H1 (cell line): ENCODE data around the gene FAM83C. TPM values are rescaled to one million over a fixed set of nuclear protein-coding genes. Genes with fewer than 3 reads are reported as not detected.

Source experiments
- CTCF ChIA-PET: fragments of 300-600 bp; sonication (Branson Sonifier 250); formaldehyde crosslinking; loops from one replicate; lab custom pipeline; 2021; ENCODE audit not compliant: partially characterized antibody; lab: Charles Lee
- POLR2A ChIA-PET: fragments of 300-600 bp; sonication (Branson Sonifier 250); formaldehyde crosslinking; loops from one replicate; lab custom pipeline; 2021; ENCODE audit warnings: inconsistent platforms; ENCODE audit not compliant: partially characterized antibody; lab: Charles Lee
- DNase-seq, 2 experiments: peaks; one replicate each; pipeline versions ENCODE4 v3.0.0 to v3.0.0-alpha.2; 2010 to 2022; ENCODE audit warnings: low spot score in 2 of 2, low read depth in 1 of 2, mixed read lengths in 1 of 2
- FAIRE-seq: peaks from 2 replicates; lab custom pipeline; 2011; peaks lifted over from hg19 to GRCh38; lab: Jason Lieb, UNC
- H2AFZ ChIP-seq: 2 replicates; pipeline ENCODE4 v1.8.1; 2012; ENCODE audit warnings: low read length, inconsistent platforms
- H2AK5ac ChIP-seq: 2 replicates; pipeline ENCODE4 v1.6.1; 2013; ENCODE audit warnings: low read depth, low read length
- H2BK120ac ChIP-seq: replicated peaks from 2 replicates; pipeline ENCODE3; 2013; ENCODE audit warnings: low read depth, low read length, inconsistent platforms
- H2BK12ac ChIP-seq: 2 replicates; pipeline ENCODE4 v1.6.1; 2013; ENCODE audit warnings: low read depth, low read length
- H2BK15ac ChIP-seq: 2 replicates; pipeline ENCODE4 v1.6.1; 2013; ENCODE audit warnings: low read length
- H2BK20ac ChIP-seq: 2 replicates; pipeline ENCODE4 v1.6.1; 2013; ENCODE audit warnings: low read length
- H2BK5ac ChIP-seq: 2 replicates; pipeline ENCODE4 v1.6.1; 2013; ENCODE audit warnings: low read depth, low read length
- H3K14ac ChIP-seq: 2 replicates; pipeline ENCODE4 v1.6.1; 2013; ENCODE audit warnings: inconsistent platforms; ENCODE audit not compliant: insufficient read length
- H3K18ac ChIP-seq: 2 replicates; pipeline ENCODE4 v1.6.1; 2013; ENCODE audit warnings: low read length; ENCODE audit errors: extremely low read depth
- H3K23ac ChIP-seq: 2 replicates; pipeline ENCODE4 v1.6.1; 2013; ENCODE audit warnings: inconsistent platforms; ENCODE audit not compliant: insufficient read length
- H3K23me2 ChIP-seq: 2 replicates; pipeline ENCODE4 v1.6.1; 2013; ENCODE audit warnings: low read depth, low read length
- H3K27ac ChIP-seq: 2 replicates; pipeline ENCODE4 v1.6.1; 2011; ENCODE audit warnings: low read depth, low read length, inconsistent platforms
- H3K27me3 ChIP-seq, 4 experiments: replicated peaks in 1 of 4; 1 replicate in 1 of 4; 2 replicates in 3 of 4; pipeline versions ENCODE4 v1.6.1 to v1.8.1; 2011 to 2013; ENCODE audit warnings: low read length in 3 of 4, mild to moderate bottlenecking in 3 of 4, inconsistent platforms in 2 of 4, mixed read lengths in 2 of 4, moderate library complexity in 1 of 4; ENCODE audit not compliant: control insufficient read depth in 3 of 4, insufficient read depth in 3 of 4; ENCODE audit errors: extremely low read depth in 1 of 4
- H3K36me3 ChIP-seq, 4 experiments: 2 replicates each; pipeline versions ENCODE4 v1.6.1 to v1.8.1; 2011 to 2013; ENCODE audit warnings: mild to moderate bottlenecking in 4 of 4, low read length in 3 of 4, moderate library complexity in 2 of 4, control low read depth in 1 of 4, inconsistent platforms in 1 of 4; ENCODE audit not compliant: insufficient read depth in 4 of 4, control insufficient read depth in 2 of 4
- H3K4ac ChIP-seq: replicated peaks from 2 replicates; pipeline ENCODE3; 2013; ENCODE audit warnings: low read length, low read depth, mixed read lengths, inconsistent platforms; ENCODE audit not compliant: insufficient read length
- H3K4me1 ChIP-seq, 4 experiments: replicated peaks in 1 of 4; 1 replicate in 1 of 4; 2 replicates in 3 of 4; pipeline versions ENCODE4 v1.6.1 to v1.8.1; 2011 to 2013; ENCODE audit warnings: low read length in 3 of 4, inconsistent platforms in 2 of 4, mixed read lengths in 1 of 4; ENCODE audit not compliant: insufficient read depth in 4 of 4, control insufficient read depth in 3 of 4
- H3K4me2 ChIP-seq, 2 experiments: 2 replicates each; pipeline versions ENCODE4 v1.6.1 to v1.8.1; 2011 to 2013; ENCODE audit warnings: low read depth in 2 of 2, low read length in 2 of 2, control low read depth in 1 of 2, inconsistent platforms in 1 of 2, mild to moderate bottlenecking in 1 of 2; ENCODE audit not compliant: insufficient read depth in 1 of 2
- H3K4me3 ChIP-seq, 4 experiments: fragments of 200-600, 300-600 bp in 1 of 4; sonication (generic), shearing (Covaris generic), sonication (Bioruptor Twin) in 1 of 4; 2 replicates each; pipeline versions ENCODE4 v1.5.1 to v1.8.1; 2011 to 2016; ENCODE audit warnings: low read length in 4 of 4, low read depth in 3 of 4, control low read depth in 2 of 4, inconsistent platforms in 2 of 4, mild to moderate bottlenecking in 2 of 4, mixed read lengths in 1 of 4, moderate library complexity in 1 of 4; ENCODE audit not compliant: insufficient read depth in 2 of 4; ENCODE audit errors: extremely low read depth in 1 of 4
- H3K56ac ChIP-seq: replicated peaks from 2 replicates; pipeline ENCODE3; 2013; ENCODE audit warnings: low read depth, mild to moderate bottlenecking, mixed read lengths, low read length, inconsistent platforms; ENCODE audit not compliant: insufficient read length
- H3K79me1 ChIP-seq: 2 replicates; pipeline ENCODE4 v1.6.1; 2013; ENCODE audit warnings: low read depth, low read length, control low read depth
- H3K79me2 ChIP-seq, 2 experiments: 2 replicates each; pipeline versions ENCODE4 v1.6.1 to v1.8.1; 2012 to 2013; ENCODE audit warnings: low read length in 2 of 2, mild to moderate bottlenecking in 2 of 2, inconsistent platforms in 1 of 2; ENCODE audit not compliant: insufficient read depth in 2 of 2, control insufficient read depth in 1 of 2
- H3K9ac ChIP-seq, 4 experiments: replicated peaks in 1 of 4; 1 replicate in 1 of 4; 2 replicates in 3 of 4; pipeline versions ENCODE4 v1.6.1 to v1.8.1; 2011 to 2013; ENCODE audit warnings: low read depth in 3 of 4, low read length in 3 of 4, control low read depth in 2 of 4, mild to moderate bottlenecking in 2 of 4, moderate library complexity in 2 of 4, inconsistent platforms in 1 of 4; ENCODE audit errors: extremely low read depth in 1 of 4
- H3K9me3 ChIP-seq, 2 experiments: 2 replicates each; pipeline versions ENCODE4 v1.6.1 to v1.8.1; 2012 to 2013; ENCODE audit warnings: mild to moderate bottlenecking in 2 of 2, moderate library complexity in 2 of 2, control low read depth in 1 of 2, inconsistent platforms in 1 of 2, low read depth in 1 of 2, low read length in 1 of 2, mixed read lengths in 1 of 2; ENCODE audit not compliant: insufficient read depth in 2 of 2
- H4K20me1 ChIP-seq, 2 experiments: replicated peaks in 1 of 2; 2 replicates each; pipeline versions ENCODE3 to v1.8.1; 2011 to 2013; ENCODE audit warnings: inconsistent platforms in 2 of 2, low read length in 2 of 2, mild to moderate bottlenecking in 1 of 2; ENCODE audit not compliant: insufficient read depth in 2 of 2, control insufficient read depth in 1 of 2
- H4K5ac ChIP-seq: 2 replicates; pipeline ENCODE4 v1.6.1; 2013; ENCODE audit warnings: low read length, low read depth, mixed read lengths, inconsistent platforms; ENCODE audit not compliant: insufficient read length
- H4K8ac ChIP-seq: 2 replicates; pipeline ENCODE4 v1.8.0; 2013; ENCODE audit warnings: mild to moderate bottlenecking, moderate library complexity, low read length, inconsistent platforms; ENCODE audit not compliant: insufficient read depth; ENCODE audit errors: extremely low read depth
- H4K91ac ChIP-seq: replicated peaks from 2 replicates; pipeline ENCODE3; 2013; ENCODE audit warnings: low read length, mixed read lengths, inconsistent platforms; ENCODE audit not compliant: insufficient read length
- POLR2A ChIP-seq, 2 experiments: IDR thresholded peaks; 1 replicate in 1 of 2; 2 replicates in 1 of 2; pipeline ENCODE4 v1.6.1; 2011; ENCODE audit warnings: low read depth in 2 of 2, low read length in 2 of 2, mild to moderate bottlenecking in 2 of 2; ENCODE audit errors: control extremely low read depth in 1 of 2
- WGBS, 2 experiments: shearing (Covaris generic) in 1 of 2; methylation state at CpG; one replicate each; pipeline versions ENCODE4 v1.1.6 to v1.1.7; 2013 to 2015; ENCODE audit warnings: low lambda C conversion rate in 2 of 2, mixed read lengths in 2 of 2, inconsistent platforms in 1 of 2, low coverage in 1 of 2, missing lambda C conversion rate in 1 of 2; ENCODE audit not compliant: insufficient replicate concordance in 2 of 2, insufficient coverage in 1 of 2, insufficient read length in 1 of 2; ENCODE audit errors: extremely low coverage in 1 of 2, missing lambda C conversion rate in 1 of 2; 5-methylcytosine and 5-hydroxymethylcytosine counted together
- polyA plus RNA-seq, 7 experiments: library from polyadenylated mRNA; depleted of rRNA in 3 of 7; stranded (reverse) in 5 of 7; unstranded in 2 of 7; fragments of >200 nt in 5 of 7; fragments of 200-250 nt in 2 of 7; gene quantifications; 1 replicate in 5 of 7; 2 replicates in 1 of 7; 4 replicates in 1 of 7; pipeline versions ENCODE4 v1.2.1 to v1.2.3, GENCODE V29; 2011 to 2013; ENCODE audit warnings: missing spikeins in 2 of 7, mixed read lengths in 2 of 7
- total RNA-seq: library from RNA; stranded (reverse); fragmentation: NEBNext Ultra II Directional; extraction: Animal tissue kit (Norgen Biotek cat#: 25700); gene quantifications from 2 replicates; pipeline ENCODE4 v1.2.1, GENCODE V29; 2021

The FAM83C gene
- total and polyA plus RNA-seq, 2 of the 8 experiments (the other 6 are each of a cell fraction or from before 2014, with no cell fraction given), result not detected

DNA sequence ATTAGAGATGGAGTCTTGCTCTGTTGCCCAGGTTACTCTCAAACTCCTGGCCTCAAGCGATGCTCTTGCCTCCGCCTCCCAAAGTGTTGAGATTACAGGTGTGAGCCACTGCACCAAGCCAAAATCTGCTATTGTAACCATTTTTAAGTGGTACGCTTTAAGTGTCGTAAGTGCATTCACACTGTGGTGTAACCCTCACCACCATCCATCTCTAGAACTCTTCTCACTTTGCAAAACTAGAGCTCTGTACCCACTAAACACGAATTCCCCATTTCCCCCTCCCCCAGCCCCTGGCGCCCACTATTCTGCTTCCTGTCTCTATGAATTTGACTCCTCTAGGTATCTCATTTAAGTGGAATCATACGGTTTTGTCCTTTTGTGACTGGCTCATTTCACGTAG is 2.8 kb upstream of the FAM83C start:
- H3K18ac ChIP-seq, result no peak overlapping the region
- no peak overlapping the region for H3K4me2 ChIP-seq
- no peak overlapping the region for H3K27ac ChIP-seq
- no peak overlapping the region for H3K9ac ChIP-seq
- no peaks in the 10 kb centered on the region for H3K36me3 ChIP-seq
- no peak overlapping the region for H2BK12ac ChIP-seq
- ChIA-PET CTCF (interaction anchor here (2.0 to 13.8 kb wide), 3 partner anchors 12 to 35 kb away, joined by 5 to 130 read pairs (median 104); partner anchors contain the start of genes EIF6 and MMP24OS), POLR2A (interaction anchor here (1.0 to 3.4 kb wide), 3 partner anchors 11 to 31 kb away, joined by 3 to 15 read pairs (median 10); partner anchors contain the start of gene EIF6)
- no peak overlapping the region for H3K4ac ChIP-seq
- no peak overlapping the region for H3K56ac ChIP-seq
- no peaks in the 10 kb centered on the region for H3K23me2 ChIP-seq
- H2AFZ ChIP-seq, result no peak overlapping the region
- no peak overlapping the region for H3K14ac ChIP-seq
- no peak overlapping the region for H2BK15ac ChIP-seq
- TF ChIP-seq POLR2A (IDR thresholded peaks at IDR 0.05; ENCODE audit: control extremely low read depth in 1 of 2, low read depth in 2 of 2, low read length in 2 of 2), result no peak
- no peak overlapping the region for H3K23ac ChIP-seq
- H3K79me1 ChIP-seq, result no peaks in the 10 kb centered on the region
- no peak overlapping the region for H4K91ac ChIP-seq
- 73% methylated on average over 8 of the region's 8 CpGs; no CpG with 5 or more reads in 1 of the 2 experiments for WGBS, 2 experiments
- H3K4me1 ChIP-seq, result no peaks in the 10 kb centered on the region; a peak in 2 of 7 replicates
- no peak overlapping the region for H4K8ac ChIP-seq
- FAIRE-seq, result no peak
- no peak overlapping the region for H2BK5ac ChIP-seq
- no peaks in the 10 kb centered on the region for H3K79me2 ChIP-seq
- no peak for DNase-seq
- no peak overlapping the region for H2BK120ac ChIP-seq
- H3K4me3 ChIP-seq, result no peak overlapping the region
- no peaks in the 10 kb centered on the region for H3K27me3 ChIP-seq
- no peak overlapping the region for H2AK5ac ChIP-seq
- no peak overlapping the region for H4K5ac ChIP-seq
- H2BK20ac ChIP-seq, result no peak overlapping the region
- no peaks in the 10 kb centered on the region for H3K9me3 ChIP-seq
- H4K20me1 ChIP-seq, result no peaks in the 10 kb centered on the region
